B cell (primary cell): ENCODE results near the gene EVI5L. TPM values are rescaled to one million over a fixed set of nuclear protein-coding genes. Genes with fewer than 3 reads are reported as not detected.

Source experiments
- ATAC-seq: fragments of 200-7000 bp; cut with Tn5 transposase; one replicate; pipeline ENCODE4 v1.10.0; 2021; ENCODE audit warnings: low read depth, mild to moderate bottlenecking, moderate number of reproducible peaks, moderate library complexity
- CTCF ChIA-PET: fragments of 350-600 bp; sonication (Branson Sonifier 250); formaldehyde crosslinking; loops from one replicate; lab custom pipeline; 2021; ENCODE audit warnings: antibody characterized with exemption, inconsistent platforms; lab: Charles Lee
- POLR2A ChIA-PET: fragments of 350-600 bp; sonication (Branson Sonifier 250); formaldehyde crosslinking; loops from one replicate; lab custom pipeline; 2021; ENCODE audit warnings: antibody characterized with exemption; lab: Charles Lee
- DNase-seq: peaks from one replicate; pipeline ENCODE4 v3.0.0; 2013
- H2AFZ ChIP-seq: 2 replicates; pipeline ENCODE4 v1.6.1; 2012; ENCODE audit warnings: mild to moderate bottlenecking, low read depth, low read length; ENCODE audit not compliant: insufficient read depth, poor library complexity, severe bottlenecking
- H3K27ac ChIP-seq, 2 donors: 1 replicate in 1 of 2; 2 replicates in 1 of 2; pipeline ENCODE4 v1.5.1; 2012 to 2013; ENCODE audit warnings: low read length in 2 of 2, mild to moderate bottlenecking in 2 of 2, moderate library complexity in 1 of 2
- H3K27me3 ChIP-seq, 4 experiments: fragments of 200-600 bp in 1 of 4; sonication (generic) in 1 of 4; replicated peaks in 1 of 4; 1 replicate in 2 of 4; 2 replicates in 2 of 4; pipeline versions ENCODE4 v1.6.1 to v1.7.0; 2013 to 2016; ENCODE audit warnings: low read length in 3 of 4, mild to moderate bottlenecking in 2 of 4, mixed read lengths in 1 of 4, moderate library complexity in 1 of 4; ENCODE audit not compliant: insufficient read depth in 4 of 4, control insufficient read depth in 3 of 4; ENCODE audit errors: control extremely low read depth in 1 of 4
- H3K36me3 ChIP-seq, 2 experiments: replicated peaks in 1 of 2; 1 replicate in 1 of 2; 2 replicates in 1 of 2; pipeline versions ENCODE4 v1.6.1 to v1.7.1; 2013; ENCODE audit warnings: low read length in 1 of 2; ENCODE audit not compliant: insufficient read depth in 2 of 2, control insufficient read depth in 1 of 2; ENCODE audit errors: control extremely low read depth in 1 of 2, extremely low read depth in 1 of 2
- H3K4me1 ChIP-seq, 2 donors: fragments of 200-600 bp in 1 of 2; sonication (generic) in 1 of 2; 1 replicate in 1 of 2; 2 replicates in 1 of 2; pipeline versions ENCODE4 v1.5.1 to v1.6.1; 2013 to 2017; ENCODE audit warnings: low read length in 2 of 2; ENCODE audit not compliant: control insufficient read depth in 2 of 2, insufficient read depth in 2 of 2
- H3K4me2 ChIP-seq: replicated peaks from 2 replicates; pipeline ENCODE3; 2012; ENCODE audit warnings: mild to moderate bottlenecking, low read depth, low read length; ENCODE audit not compliant: poor library complexity, severe bottlenecking
- H3K4me3 ChIP-seq, 5 experiments: fragments of 200-600 bp in 1 of 5; sonication (generic) in 1 of 5; 1 replicate in 3 of 5; 2 replicates in 2 of 5; pipeline versions ENCODE4 v1.5.1 to v1.7.0; 2011 to 2016; ENCODE audit warnings: low read length in 4 of 5, mild to moderate bottlenecking in 4 of 5, low read depth in 2 of 5, control low read depth in 1 of 5, moderate library complexity in 1 of 5; ENCODE audit not compliant: insufficient read depth in 1 of 5; ENCODE audit errors: control extremely low read depth in 1 of 5, extremely low read depth in 1 of 5
- H3K79me2 ChIP-seq: fragments of 200-600 bp; sonication (generic); one replicate; pipeline ENCODE4 v1.6.0; 2016; ENCODE audit warnings: low read length; ENCODE audit not compliant: control insufficient read depth, insufficient read depth
- H3K9ac ChIP-seq: fragments of 200-600 bp; sonication (generic); 2 replicates; pipeline ENCODE4 v1.6.1; 2017; ENCODE audit warnings: mild to moderate bottlenecking, low read length, moderate library complexity
- H3K9me3 ChIP-seq, 3 donors: one replicate each; pipeline versions ENCODE4 v1.6.1 to v1.7.1; 2013; ENCODE audit warnings: low read length in 2 of 3; ENCODE audit not compliant: control insufficient read depth in 2 of 3, insufficient read depth in 1 of 3; ENCODE audit errors: control extremely low read depth in 1 of 3
- H4K20me1 ChIP-seq: 2 replicates; pipeline ENCODE4 v1.6.0; 2012; ENCODE audit warnings: mild to moderate bottlenecking, low read length; ENCODE audit not compliant: insufficient read depth, control insufficient read depth, poor library complexity, severe bottlenecking
- H3K27ac Mint-ChIP-seq: one replicate; pipeline ENCODE4 v1.8.0; 2021; ENCODE audit warnings: mixed read lengths
- H3K27me3 Mint-ChIP-seq: one replicate; pipeline ENCODE4 v1.8.0; 2021; ENCODE audit warnings: mixed read lengths
- H3K4me1 Mint-ChIP-seq: one replicate; pipeline ENCODE4 v1.8.0; 2021; ENCODE audit warnings: mixed read lengths
- H3K4me3 Mint-ChIP-seq: one replicate; pipeline ENCODE4 v1.8.0; 2021; ENCODE audit warnings: mixed read lengths
- H3K9me3 Mint-ChIP-seq: one replicate; pipeline ENCODE4 v1.8.0; 2022; ENCODE audit warnings: mixed read lengths; ENCODE audit not compliant: insufficient read depth
- CTCF ChIP-seq: fragments of 200-600 bp; IDR thresholded peaks from one replicate; pipeline ENCODE4 v1.8.0; 2022; ENCODE audit warnings: antibody characterized with exemption, mild to moderate bottlenecking
- EZH2 ChIP-seq: IDR thresholded peaks from 2 replicates; pipeline ENCODE4 v1.6.1; 2012; ENCODE audit warnings: borderline replicate concordance, low read depth, mild to moderate bottlenecking, moderate library complexity, low read length; ENCODE audit not compliant: insufficient read depth, poor library complexity, severe bottlenecking
- WGBS: methylation state at CpG from one replicate; pipeline ENCODE4 v1.1.5; 2013; ENCODE audit warnings: missing lambda C conversion rate; ENCODE audit not compliant: insufficient coverage; 5-methylcytosine and 5-hydroxymethylcytosine counted together
- intact Hi-C: fragments of 100-400 bp; cut with micrococcal nuclease; formaldehyde crosslinking; loops from one replicate; pipeline ENCODE4 v1.10.0; 2022
- polyA plus RNA-seq: library from polyadenylated mRNA; depleted of rRNA; stranded (reverse); fragments of >200 nt; gene quantifications from 2 replicates; pipeline ENCODE4 v1.2.3, GENCODE V29; 2012
- total RNA-seq, 2 donors: library from RNA; stranded (reverse); fragments of 120-200 nt in 1 of 2; gene quantifications; 1 replicate in 1 of 2; 2 replicates in 1 of 2; pipeline versions ENCODE4 v1.2.3 to v1.2.4, GENCODE V29; 2013 to 2022

The EVI5L gene
- total and polyA plus RNA-seq, 2 donors (not counting 1 experiment from before 2014, with no cell fraction given): 7.9 to 11.8 TPM

DNA sequence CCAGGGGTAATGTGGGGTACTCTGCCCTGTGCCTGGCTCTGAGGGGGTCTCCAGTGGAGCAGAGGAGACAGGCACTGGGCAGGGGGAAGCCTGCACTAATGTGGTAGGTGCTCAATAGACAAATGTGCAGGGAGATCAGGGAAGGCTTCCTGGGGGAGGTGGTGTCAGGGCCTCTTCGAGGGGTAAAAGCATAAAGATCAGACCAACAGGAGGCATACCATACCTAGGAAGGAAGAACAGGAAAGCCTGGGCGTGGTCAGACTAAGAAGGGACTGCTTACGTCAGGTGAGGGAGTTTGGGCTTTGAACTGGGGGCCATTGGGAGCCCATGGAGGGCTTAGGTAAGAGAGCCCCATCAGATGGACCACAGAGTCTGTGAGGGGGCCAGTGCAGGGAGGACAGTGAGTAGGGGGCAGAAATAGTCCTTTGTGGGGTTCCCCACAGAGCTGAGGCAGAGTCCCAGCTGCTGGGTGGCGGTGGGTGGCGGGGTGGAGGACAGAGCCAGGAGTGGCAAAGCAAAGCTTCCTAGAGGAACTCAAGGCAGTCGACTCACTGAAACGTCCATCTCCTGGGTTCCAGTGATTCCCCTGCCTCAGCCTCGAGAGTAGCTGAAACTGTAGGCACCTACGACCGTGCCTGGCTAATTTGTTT, 35.4 kb downstream of the EVI5L start:
- no peaks in the 10 kb centered on the region for H3K9me3 Mint-ChIP-seq
- Histone ChIP-seq H3K4me3 (no peak overlapping the region), H3K4me2 (no peak overlapping the region), H3K36me3 (no peaks in the 10 kb centered on the region), H3K4me1 (peaks cover 42 to 46% of the 10 kb centered on the region in 2 donors), H3K9ac (no peak overlapping the region), H2AFZ (no peak overlapping the region), H3K27me3 (peaks cover 0 to 79% (median 29%) of the 10 kb centered on the region in 4 experiments), H3K79me2 (no peaks in the 10 kb centered on the region), H3K27ac (no peak overlapping the region), H3K9me3 (peaks cover 0 to 50% (median 0%) of the 10 kb centered on the region in 3 donors), H4K20me1 (peaks cover 6% of the 10 kb centered on the region)
- WGBS: 39% methylated on average over 10 of the region's 10 CpGs
- POLR2A ChIA-PET: interaction anchor here (0.7 kb wide), 1 partner anchor 50 kb away, joined by 3 read pairs; no protein-coding TSS in a partner anchor
- peak overlapping the region; percentile 18 for H3K4me3 Mint-ChIP-seq
- H3K27me3 Mint-ChIP-seq: peaks cover 26% of the 10 kb centered on the region
- DNase-seq (peak; percentile 31), ATAC-seq (no peak)
- CTCF ChIA-PET: no interaction called here
- H3K27ac Mint-ChIP-seq: no peak overlapping the region
- H3K4me1 Mint-ChIP-seq: peaks cover 24% of the 10 kb centered on the region
- intact Hi-C loops: no loop called here
- TF ChIP-seq EZH2: no peak
- no peak for TF ChIP-seq CTCF

GRCh38 chr19:7866399-7867091, 36.5 kb downstream of the EVI5L start:
- peaks cover 4% of the 10 kb centered on the region for H3K9me3 Mint-ChIP-seq
- Histone ChIP-seq H3K4me2 (no peak overlapping the region), H4K20me1 (peaks cover 11% of the 10 kb centered on the region), H3K9me3 (peaks cover 0 to 56% (median 0%) of the 10 kb centered on the region in 3 donors), H3K9ac (no peak overlapping the region), H3K79me2 (no peaks in the 10 kb centered on the region), H3K4me3 (no peak overlapping the region), H3K4me1 (peaks cover 41 to 42% of the 10 kb centered on the region in 2 donors), H2AFZ (no peak overlapping the region), H3K36me3 (no peaks in the 10 kb centered on the region), H3K27me3 (peaks cover 0 to 77% (median 19%) of the 10 kb centered on the region in 4 experiments), H3K27ac (no peak overlapping the region)
- intact Hi-C loops: no loop called here
- CTCF ChIA-PET: no interaction called here
- H3K4me1 Mint-ChIP-seq: peaks cover 27% of the 10 kb centered on the region
- no peak overlapping the region for H3K27ac Mint-ChIP-seq
- ATAC-seq: no peak
- H3K4me3 Mint-ChIP-seq: no peak overlapping the region
- 90% methylated on average over 12 of the region's 12 CpGs for WGBS
- POLR2A ChIA-PET: interaction anchor here (0.7 kb wide), 1 partner anchor 51 kb away, joined by 3 read pairs; no protein-coding TSS in a partner anchor
- peaks cover 22% of the 10 kb centered on the region for H3K27me3 Mint-ChIP-seq
- no peak for TF ChIP-seq EZH2
- no peak for TF ChIP-seq CTCF
- peak; percentile 23 for DNase-seq
